Testis (tissue), 2 donors: ENCODE data around the gene FAM193A.

Experiments
- CTCF ChIP-seq, 3 experiments: fragments of 450-650 bp in 2 of 3; fragments of 200-600 bp in 1 of 3; sonication (generic) in 1 of 3; IDR thresholded peaks; one replicate each; pipeline ENCODE4 v1.5.1; 2016 to 2019; ENCODE audit warnings: antibody characterized with exemption in 3 of 3, mild to moderate bottlenecking in 2 of 3, moderate library complexity in 1 of 3
- POLR2A ChIP-seq: fragments of 450-650 bp; IDR thresholded peaks from one replicate; pipeline ENCODE4 v1.6.1; 2017; ENCODE audit warnings: antibody characterized with exemption, mild to moderate bottlenecking, moderate library complexity

GRCh38 chr4:2761035-2761923 is 224.8 kb downstream of the FAM193A start:
- no peak for TF ChIP-seq POLR2A
- TF ChIP-seq CTCF (IDR thresholded peaks at IDR 0.05) = no peak
